ENCODE results near the gene AMIGO3.

The AMIGO3 gene

DNA sequence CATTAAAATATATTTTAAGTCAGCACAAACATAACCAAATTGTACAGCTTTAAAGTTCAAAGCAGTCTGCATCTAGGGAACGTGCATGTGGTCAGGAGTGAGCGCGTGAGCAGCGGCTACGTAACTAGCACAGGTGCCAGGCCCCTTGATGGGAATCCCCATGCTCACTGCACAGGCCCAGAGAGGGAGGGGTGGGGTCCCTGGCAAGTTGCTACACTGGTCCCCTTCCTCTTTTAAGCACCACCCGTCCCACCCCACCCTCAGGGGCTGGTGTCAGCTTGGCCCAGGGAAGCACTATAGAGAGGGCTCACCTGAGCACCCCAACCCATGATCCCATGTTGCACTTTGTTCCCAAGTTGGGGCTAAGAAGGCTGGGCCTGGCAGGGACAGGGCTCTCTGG, 5.1 kb upstream of the AMIGO3 start:
- no peak for DNase-seq (ENCODE audit: low spot score)

DNA sequence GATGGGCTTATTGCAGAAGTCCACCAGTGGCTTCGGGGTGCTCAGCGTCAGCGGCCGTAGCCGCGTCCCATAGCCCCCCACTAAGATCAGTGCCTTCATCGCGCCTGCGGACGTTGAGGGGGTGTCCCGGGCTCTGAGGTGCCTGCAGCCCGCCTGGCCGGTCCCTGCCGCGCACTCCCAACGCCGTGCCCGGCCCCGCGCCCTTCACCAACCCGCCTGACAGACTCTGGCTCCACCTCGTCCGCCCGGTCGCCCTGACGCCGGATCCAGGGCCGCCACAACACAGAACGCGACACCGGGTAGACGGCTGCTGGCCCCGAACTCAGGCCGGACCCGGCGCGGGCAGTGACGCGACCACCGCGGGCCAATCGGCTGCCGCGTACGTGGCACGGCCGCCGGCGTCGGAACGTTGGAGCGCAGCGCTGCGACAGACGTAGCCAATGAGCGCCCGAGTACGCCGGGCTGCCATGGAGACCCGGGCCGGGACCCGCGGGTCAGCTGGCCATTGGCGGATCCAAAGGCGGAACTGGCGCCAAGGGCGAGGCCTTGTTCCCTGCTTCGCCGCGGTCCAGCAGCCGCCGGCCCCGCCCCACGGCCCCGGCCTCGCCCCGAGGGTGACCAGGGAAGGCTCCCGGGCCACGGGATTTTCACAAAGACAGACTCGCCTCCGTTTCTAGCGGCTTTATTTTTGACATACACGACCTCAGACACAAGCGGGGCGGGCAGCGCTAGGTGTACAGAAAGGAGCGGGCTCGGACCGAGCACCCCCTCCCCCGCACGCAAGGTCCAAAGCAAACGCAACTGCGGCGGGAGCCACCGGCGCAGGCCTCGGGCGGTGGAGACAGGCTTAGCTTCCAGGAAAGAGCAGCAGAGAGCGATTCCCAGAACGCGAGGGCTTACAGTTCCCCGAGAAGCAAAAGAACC, 4.4 kb upstream of the AMIGO3 start, which contains the start of gene GMPPB:
TSS of gene GMPPB (minus strand) at position 324 of the 924 bp plus-strand sequence. CDS start at position 99, 225 bp downstream.
- DNase-seq (ENCODE audit: low spot score), result peak; percentile 99

DNA sequence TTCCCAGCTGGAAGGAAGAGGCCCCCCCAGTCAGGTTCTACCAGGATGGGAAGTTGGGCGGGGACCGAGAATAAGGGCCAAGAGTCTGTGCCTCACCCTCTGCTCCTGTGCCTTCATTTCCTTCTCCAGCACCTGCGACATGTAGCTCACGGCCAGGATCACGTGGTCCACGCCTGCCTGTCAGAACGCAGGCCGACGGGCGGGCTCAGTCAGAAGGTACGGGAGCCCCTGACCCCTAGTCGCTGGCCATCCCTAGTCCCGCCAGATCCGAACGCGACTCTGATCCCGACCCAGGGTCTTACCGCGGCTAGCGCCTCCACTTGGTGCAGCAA, 3.8 kb upstream of the AMIGO3 start:
- DNase-seq (ENCODE audit: low spot score), result peak; percentile 28

DNA sequence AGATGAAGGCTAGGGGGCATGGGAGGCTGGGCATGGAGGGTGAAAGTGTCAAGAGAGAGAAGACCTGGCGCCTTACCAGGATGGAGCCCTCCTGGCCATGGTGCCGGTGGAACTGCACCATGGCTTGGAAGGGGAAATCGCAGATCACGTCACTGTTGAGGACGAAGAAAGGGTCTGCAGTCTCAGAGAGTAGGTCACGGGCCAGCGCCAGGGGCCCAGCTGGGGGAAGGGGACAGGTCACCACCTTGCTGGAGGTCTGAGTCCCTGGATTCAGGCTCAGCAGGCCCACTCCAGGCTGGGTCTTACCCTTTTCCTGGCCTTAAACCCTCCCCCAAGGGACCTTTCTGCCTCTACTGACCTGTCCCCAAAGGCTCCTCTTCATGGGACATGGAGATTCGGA, 3.4 kb upstream of the AMIGO3 start:
- no peak for DNase-seq (ENCODE audit: low spot score)

DNA sequence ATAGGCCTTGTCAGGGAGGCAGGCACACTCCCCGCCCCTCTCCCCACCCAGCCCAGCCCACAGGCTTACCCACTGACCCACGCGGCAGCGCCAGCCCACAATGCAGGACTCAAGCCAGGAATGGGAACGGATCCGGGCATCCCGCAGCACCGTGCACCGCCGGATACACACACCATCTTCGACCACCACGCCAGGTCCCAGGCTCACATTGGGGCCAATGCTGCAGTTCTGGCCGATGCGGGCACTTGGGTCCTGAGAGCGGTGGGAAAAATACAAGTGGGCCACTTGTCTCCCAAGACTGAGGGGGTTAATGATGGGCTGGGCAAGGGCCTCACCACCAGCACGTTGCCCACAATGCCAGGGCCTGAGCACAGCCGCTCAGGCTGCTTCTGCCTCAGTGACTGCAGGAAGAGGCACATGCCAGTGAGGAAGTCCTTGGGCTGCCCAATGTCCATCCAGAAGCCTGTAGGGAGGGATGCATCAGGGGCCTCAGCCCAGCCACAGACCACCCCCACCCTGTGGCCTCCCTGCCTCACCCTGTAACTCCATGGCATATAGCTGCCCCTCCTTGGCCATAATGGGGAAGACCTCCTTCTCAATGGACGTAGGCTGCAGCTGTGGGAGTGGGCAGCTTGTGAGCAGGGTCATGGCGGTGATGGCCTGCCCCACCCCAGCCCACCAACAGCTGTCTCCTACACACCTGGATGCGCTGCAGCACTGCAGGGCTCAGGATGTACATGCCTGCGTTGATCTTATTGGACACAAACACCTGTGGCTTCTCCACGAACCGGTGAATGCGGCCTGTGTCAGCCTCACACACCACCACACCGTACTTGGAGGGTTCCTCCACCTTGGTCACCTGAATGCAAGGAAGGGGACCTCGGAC, 2.7 kb upstream of the AMIGO3 start:
- no peak for DNase-seq (ENCODE audit: low spot score)

DNA sequence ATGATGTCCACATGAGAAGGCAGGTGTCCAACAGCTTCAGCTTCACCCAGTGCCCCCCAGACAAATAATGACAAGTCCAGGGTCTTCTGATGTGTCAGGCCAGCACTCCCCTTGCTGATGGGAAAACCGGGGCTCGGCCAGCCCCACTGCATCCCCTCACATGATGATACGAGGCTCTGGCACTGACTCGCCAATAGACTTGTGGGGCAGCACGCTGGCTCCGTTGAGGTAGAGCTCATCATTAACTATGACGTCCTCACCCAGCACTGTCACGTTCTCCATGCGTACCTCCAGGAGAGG, 2.1 kb upstream of the AMIGO3 start:
- no peak for DNase-seq (ENCODE audit: low spot score)

DNA sequence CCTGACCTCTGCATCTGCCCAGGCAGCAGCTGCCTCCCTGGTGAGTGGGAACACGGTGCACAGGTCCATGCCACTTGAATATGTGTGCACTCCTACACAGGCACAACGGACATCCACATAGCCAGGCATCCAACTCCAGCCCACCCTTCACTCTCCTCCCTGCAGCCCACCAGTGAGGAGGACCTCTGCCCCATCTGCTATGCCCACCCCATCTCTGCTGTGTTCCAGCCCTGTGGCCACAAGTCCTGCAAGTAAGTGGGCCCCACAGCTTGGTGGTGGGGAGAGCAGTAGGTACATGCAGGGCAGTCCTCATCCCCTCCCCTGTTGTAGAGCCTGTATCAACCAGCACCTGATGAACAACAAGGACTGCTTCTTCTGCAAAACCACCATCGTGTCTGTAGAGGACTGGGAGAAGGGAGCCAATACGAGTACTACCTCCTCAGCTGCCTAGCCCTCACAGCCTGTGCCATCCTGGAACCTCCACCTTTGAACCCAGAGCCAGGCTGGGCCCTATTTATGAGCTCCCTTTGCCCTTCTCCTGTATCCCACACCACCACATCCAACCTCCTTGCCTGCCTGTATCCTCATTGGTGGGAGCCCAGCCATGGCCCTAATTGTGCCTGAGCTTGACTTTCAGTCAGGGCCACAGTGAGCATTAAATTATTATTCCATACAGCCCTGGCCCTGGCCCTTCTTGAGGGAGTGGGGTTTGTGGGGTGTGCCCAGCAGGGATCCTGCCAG, 1.5 kb upstream of the AMIGO3 start:
- no peak for DNase-seq (ENCODE audit: low spot score)

DNA sequence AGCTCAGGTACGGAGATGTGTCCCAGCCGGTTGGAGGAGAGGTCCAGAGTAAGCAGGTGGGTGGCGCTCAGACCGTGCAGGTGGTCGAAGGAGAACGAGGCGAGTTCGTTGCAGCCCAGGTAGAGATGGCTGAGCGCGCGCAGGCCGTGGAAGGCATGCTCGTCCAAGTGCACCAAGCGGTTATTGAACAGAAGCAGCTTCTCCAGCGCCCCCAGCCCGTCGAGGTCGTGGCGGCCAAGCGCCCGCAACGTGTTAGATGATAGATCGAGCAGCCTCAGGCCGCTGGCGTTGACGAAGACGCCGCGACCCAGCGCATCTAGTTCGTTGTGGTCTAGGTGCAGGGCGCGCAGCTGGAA, 648 bp downstream of the AMIGO3 start:
- no peak for DNase-seq (ENCODE audit: low spot score)

DNA sequence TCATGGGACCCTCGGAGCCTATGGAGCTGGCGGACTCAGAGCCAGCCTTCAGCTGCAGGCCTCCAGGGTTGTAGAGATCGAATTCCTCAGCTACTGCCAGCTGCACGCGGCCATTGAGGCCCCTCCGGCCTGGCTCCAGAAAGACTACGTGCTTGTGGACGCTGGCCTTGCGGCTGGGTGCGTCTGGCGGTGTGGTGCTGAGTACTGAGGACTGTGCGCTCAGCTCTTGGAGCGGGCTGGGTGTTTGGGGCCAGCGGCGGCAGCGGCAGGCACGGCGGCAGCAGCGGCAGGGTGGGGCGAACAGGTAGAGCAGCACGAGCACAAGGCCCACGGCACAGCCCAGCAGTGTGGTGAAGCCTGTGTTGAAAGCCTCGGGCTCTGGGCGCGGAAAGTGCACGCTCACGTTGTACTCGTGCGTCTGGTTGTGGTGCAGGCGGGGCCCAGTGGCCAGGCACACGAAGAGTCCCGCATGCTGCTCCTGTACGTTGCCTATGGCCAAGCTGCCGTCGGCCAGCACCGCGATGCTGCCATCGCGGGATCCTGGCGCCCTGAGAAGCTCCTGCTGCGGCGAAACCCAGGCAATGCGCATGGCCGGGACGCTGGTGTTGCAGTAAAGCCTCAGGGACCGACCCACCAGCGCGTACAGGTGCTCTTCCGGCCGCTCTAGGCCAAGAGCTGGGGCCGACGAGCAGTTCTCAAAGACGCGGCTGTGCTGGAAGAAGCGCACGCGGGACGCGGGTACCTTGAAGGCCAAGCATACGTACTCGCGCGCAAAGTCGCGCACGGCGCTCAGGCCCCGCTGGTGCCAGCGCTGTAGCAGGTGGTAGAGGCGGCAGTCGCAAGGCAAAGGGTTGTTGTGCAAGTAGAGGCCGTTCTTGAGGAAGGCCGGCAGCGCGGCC, 1.3 kb downstream of the AMIGO3 start:
- no peak for DNase-seq (ENCODE audit: low spot score)

DNA sequence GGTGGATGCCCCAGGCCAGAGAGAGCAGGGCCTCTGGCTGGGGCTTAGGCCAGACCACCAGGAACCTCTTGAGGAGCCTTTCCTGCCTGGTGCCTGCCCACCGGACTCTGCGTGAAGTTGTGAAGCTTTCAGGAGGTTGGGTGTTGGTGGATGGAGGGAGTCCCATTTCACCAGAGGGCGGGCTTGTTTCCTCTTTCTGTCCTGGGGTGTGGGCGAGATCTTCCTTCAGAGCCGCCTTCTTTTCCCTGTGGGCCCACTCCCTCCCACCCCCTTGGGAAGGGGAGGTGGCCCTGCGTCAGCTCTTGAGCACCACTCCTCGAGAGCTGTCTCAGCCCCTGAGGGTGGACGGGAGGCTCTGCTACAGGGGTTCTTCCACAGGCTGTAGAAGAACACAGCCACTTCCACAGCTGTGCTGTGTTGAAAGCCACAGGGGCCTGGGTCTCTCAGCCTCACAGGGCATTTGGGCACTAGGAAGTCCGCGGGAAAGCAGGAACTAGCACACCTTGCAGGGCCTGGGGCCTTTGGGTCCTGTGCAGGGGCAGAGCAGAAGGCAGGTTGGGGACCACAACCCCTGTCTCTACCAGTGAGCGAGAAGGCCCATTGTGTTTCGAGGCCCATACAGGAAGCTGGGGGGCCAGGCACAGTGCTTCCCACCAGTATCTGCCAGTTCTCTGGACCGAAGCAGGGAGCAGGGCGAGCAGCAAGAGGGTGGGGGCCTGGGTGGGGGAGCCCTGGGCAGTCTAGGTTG, 2.1 kb downstream of the AMIGO3 start:
- DNase-seq (ENCODE audit: low spot score), result no peak

DNA sequence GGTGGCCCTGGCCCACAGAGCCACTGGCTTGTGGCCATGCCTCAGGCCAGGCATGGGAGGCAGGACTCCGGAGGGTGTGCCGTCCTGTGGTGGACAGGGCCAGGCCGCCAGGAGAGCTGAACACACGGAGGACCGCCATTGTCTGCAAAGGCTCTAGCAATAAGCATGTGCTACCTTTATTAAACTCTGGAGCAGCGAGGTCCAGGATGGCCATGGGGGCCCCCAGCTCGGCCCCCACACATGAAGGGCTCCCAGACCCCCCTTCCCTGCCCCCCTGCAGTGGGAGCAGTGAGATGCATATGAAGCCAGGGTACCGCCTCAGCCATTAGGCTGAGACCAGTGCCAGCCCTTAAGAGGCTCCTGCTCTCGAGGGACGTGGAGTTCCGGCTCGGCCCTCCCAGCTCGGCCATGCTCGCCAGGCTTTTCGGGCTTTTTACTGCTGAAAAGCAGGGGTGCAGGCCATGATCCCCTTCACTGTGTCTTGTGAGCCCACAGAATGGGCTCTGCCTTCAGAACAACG, 2.7 kb downstream of the AMIGO3 start:
- no peak for DNase-seq (ENCODE audit: low spot score)

DNA sequence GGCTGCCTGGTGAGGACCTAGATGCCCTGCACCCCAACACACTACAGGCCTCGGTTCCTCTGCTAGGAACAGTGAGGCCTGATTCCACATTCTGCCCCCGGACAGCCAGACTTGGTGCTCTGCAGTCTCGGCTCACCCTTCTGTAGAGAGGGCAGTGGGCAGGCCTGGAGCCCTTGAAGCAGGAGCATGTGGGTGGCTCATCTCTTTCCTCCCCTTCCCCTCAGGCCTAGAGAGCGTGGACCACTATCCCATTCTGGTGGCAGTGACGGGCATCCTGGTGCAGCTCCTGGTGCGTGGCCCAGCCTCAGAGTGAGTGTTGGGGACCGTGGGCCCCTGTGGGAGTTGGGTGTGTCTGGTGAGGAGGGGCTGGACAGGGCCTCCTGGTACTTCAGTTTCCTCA, 3.3 kb downstream of the AMIGO3 start:
- DNase-seq (ENCODE audit: low spot score), result no peak

DNA sequence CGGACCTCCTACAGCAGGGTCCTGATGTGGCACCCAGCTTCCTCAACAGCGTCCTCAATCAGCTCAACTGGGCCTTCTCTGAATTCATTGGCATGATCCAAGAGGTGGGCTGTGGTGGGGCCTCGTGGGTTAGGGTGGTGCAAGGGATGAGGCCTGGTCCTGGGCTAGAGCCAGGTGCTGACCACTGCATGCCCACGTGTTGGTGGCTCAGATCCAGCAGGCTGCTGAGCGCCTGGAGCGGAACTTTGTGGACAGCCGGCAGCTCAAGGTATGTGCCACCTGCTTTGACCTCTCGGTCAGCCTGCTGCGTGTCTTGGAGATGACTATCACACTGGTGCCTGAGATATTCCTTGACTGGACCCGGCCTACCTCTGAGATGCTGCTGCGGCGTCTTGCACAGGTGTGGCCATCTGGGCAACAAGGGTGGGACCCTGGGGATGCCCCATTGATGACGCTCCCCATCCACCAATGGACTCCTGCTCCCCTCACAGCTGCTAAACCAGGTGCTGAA, 3.8 kb downstream of the AMIGO3 start:
- DNase-seq (ENCODE audit: low spot score), result no peak

DNA sequence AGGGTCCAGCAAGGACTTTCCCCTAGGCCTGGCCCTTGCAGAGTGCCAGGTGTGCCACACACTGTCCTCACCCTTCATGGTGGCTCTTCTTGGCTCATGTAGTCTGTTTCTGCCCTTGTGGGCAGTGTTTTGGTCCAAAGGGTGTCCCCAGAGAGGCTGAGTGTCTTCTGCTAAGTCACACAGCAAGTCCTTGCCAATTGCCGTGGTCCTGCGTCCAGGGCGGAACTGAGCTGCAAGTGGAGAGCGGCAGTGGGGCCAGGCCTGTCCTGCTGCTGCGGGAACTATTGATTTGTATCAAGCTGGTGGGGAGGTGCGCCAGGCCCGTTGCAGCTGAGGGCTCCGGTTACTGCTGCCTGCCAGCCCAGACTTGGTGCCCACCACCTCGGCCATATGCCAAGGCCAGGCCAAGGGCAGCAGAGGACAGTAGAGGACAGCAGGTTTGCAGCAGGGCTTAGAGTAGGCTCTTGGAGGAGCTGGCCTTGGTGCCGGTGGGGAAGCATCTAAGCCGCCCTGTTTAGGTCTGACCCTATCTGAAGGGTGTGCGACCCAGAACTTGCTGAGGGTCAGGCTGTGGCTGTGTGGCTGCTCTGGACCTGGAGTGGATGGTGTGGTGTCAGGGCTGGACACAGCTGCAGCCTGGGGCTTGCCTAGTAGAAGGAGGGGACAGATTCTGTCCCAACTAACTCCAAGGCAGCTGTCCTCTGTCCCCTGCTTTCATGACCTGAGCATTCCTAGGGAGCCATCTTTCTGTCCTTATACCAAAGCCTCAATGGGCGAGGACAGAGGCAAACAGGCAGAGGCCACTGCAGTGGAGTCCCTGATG, 4.5 kb downstream of the AMIGO3 start:
- no peak for DNase-seq (ENCODE audit: low spot score)

DNA sequence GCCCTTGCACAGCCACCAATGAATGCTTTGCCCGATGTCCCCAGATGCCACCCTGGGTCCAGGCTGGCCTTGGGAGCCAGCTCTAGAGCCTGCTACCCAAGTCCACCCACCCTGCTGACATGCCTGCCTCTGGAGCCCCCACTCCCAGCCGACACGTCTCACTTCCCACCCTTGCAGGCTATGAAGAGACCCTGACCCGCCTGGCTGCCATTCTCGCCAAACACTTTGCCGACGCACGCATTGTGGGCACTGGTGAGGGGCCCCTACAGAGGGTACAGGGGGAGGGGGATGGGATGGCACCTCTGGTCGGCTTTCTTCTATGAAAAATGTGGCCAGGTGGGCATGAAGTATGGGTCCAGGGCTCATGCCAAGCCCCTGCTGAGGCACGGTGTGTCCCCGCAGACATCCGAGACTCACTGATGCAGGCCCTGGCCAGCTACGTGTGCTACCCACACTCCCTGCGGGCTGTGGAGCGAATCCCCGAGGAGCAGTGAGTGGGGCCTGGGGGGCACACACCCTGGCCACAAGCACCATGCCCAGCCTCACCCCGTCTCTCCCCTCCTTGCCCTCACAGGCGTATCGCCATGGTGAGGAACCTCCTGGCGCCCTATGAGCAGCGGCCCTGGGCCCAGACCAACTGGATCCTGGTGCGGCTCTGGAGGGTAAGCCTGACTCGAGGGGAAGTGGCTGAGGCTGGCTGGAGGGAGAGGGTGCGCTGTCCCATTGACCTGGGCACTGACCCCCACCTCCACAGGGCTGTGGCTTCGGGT, 6.0 kb downstream of the AMIGO3 start:
- DNase-seq (ENCODE audit: low spot score), result no peak

DNA sequence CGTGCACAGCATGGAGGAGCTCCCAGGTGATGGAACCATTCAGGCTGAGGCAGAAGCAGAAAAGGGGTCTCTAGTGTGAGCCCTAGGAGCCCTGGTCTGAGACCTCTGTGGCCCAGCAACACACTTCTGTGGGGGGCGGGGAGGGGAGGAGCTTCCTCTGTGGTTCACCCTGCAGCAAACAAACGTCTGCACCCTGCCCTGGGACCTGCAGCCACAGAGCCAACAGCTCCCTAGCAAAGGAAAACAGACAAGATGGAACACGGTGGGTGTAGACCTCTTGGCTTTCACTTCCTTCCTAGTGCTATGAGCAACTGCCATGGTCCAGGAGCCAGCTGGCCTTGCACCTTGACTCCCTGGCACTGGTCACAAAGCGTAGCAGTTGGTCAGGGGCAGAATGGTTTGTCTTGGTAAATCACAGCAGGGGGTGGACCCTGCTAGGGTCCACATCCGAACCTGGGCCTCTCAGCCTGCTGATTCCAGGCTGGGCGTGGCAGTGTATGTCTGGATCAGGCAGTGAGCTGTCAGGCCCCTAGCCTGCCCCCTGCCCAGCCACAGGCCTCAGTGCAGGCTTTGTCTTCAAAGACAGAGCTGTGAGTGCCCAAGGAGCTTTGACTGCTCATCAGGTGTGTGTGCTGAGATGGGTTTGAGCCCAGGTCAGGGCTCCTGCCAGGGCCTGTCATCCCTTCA, 6.7 kb downstream of the AMIGO3 start:
- no peak for DNase-seq (ENCODE audit: low spot score)

DNA sequence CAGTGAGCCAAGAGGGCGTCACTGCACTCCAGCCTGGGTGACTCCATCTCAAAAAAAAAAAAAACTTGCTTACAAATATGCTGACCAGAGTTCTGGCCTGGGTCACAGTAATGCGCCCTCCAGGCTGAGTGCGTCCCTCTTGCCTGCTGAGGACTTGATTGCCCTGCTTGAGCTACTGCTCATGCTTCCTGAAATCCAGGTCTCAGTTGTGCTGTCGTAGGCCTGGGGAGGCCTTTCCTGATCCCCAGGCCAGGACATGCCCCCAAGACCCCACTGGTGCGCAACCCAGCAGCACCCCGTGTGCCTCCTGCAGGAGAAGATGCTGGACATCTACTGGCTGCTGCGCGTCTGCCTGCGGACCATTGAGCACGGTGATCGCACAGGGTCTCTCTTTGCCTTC, 7.3 kb downstream of the AMIGO3 start:
- no peak for DNase-seq (ENCODE audit: low spot score)

DNA sequence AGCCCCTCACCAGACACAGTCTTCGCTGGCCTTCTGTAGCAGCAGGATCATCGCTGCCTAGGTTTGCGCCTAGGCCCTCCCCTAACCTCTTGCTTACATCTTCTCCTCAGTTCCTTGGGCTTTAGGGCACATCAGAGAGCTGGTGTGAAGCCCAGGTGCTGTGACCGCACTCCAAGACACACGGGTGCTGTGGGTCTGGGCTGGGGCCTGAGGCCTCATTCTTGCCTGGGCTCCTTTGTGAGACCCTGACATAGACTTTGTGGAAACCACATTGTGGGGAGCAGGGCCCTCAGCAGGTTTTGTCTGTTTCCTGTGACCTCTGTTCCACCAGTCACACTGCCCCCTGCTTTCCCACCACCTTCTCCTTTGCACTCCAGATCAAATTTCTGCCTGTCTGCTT, 8.0 kb downstream of the AMIGO3 start:
- no peak for DNase-seq (ENCODE audit: low spot score)

Measured in AG08395 (cell line).